HK-2 (cell line): ENCODE results near the gene SLC35G3.
"Not testable (repeated sequence)": the region's sequence is repeated elsewhere in the genome, so short reads cannot be mapped to it uniquely, and the experiment has no call there.

Source experiments
- DNase-seq: peaks from one replicate; pipeline ENCODE4 v3.0.0-alpha.2; 2018; ENCODE audit not compliant: unreplicated experiment

Gene SLC35G3

DNA sequence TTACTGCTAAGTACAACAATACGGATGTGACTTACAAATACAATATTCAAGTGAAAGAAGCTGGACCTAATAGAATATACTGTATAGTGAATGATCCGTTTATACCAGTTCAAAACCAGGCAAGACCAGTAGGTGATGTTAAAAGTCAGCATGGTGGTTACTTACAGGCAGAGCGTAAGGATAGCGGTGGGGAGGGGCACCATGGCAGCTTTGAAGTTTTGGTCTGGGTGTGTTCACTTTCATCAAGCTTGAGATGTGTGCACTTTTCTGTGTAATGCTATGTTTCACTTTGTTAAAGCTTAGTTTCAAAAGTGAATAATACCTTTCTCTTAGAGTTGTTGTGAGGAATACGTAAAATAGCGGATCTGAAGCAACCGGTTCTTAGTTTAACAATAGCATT is 16.5 kb upstream of the SLC35G3 start:
- DNase-seq: no peak

DNA sequence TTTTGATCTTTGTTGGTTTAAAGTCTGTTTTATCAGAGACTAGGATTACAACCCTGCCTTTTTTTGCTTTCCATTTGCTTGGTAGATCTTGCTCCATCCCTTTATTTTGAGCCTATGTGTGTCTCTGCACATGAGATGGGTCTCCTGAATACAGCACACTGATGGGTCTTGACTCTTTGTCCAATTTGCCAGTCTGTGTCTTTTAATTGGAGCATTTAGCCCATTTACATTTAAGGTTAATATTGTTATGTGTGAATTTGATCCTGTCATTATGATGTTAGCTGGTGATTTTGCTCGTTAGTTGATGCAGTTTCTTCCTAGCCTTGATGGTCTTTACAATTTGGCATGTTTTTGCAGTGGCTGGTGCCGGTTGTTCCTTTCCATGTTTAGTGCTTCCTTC is 8.4 kb upstream of the SLC35G3 start:
- DNase-seq: not testable (repeated sequence)

- DNase-seq: not testable (repeated sequence)
Measured at GRCh38 chr17:35195062-35195461, 869 bp upstream of the SLC35G3 start.

- DNase-seq: no peak
Measured at GRCh38 chr17:35192708-35193107, 1.5 kb downstream of the SLC35G3 start.

GRCh38 chr17:35191001-35191695 is 3.0 kb downstream of the SLC35G3 start:
- DNase-seq: no peak

DNA sequence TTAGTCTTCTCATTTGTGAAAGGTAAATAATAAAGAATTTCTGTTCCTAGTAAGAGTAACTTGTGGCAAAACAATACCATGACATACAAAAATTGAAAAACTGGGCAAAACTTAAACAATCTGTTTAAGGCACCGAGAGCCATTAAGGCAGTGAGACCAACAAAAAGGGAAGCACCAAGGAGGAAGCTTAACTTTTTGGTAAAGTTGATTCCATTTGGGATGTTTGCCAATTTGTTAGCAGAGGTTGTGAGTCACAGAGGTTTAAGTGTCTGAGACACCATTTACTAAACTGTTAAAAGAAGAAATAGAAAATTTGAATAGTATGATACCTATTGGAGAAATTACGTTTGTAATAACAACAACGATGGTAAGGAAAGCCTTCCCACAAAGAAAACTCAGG is 4.9 kb downstream of the SLC35G3 start:
- no peak for DNase-seq

GRCh38 chr17:35188111-35188510 is 6.1 kb downstream of the SLC35G3 start:
- no peak for DNase-seq

DNA sequence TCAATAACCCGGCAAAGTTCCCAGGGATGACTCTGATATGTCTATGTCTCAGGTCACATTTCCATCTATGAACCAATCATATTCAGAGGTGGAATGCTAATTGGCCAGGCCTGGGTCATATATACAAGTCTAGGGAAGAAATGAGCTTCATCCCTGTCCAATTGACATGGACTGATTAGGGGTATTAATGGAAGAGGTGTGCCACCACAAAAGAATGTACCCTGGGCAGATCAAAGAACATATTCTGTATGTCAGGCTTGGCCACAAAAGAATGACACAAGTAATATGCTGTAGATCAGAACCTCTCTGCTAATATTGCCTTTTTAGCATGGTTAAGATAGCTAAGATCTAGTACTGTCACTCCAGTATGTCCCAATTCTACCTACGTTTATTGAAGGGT is 6.7 kb downstream of the SLC35G3 start:
- no peak for DNase-seq

- no peak for DNase-seq
Measured at GRCh38 chr17:35185849-35186248, 8.3 kb downstream of the SLC35G3 start.

DNA sequence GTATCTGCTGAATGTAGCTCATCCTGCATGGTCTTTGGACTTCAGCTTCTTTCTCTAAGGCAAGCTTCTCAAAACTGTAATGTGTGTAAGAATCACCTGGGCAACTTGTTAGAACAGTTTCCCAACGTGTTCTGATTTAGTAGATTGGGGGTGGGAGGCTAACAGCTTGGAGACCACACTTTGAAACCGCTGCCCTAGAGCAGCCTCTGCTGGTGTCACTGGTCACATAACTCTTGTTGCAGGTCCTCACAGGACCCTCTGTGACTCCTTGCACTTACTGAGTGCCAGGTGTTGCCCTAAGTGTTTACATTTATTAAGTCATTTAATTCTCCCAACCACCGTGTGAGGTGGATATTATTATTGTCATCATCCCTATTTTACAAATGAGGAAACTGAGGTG is 9.9 kb downstream of the SLC35G3 start:
- no peak for DNase-seq

DNA sequence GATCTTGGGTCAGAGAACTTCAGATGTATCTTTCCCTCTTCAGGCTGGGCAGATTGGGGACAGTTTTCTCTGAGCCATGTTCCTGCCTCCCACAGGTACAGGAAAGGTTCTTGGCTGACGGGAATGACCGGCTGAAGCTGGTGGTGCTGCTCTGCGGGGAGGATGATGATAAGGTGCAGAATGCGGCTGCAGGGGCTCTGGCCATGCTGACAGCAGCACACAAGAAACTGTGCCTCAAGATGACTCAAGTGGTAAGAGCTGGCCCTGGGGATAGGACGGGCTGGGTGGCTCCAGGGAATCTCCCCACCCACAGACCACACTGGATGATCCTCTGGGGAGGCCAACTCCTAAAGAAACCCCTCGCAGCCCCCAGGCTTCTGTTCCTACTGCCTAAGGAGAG is 10.9 kb downstream of the SLC35G3 start:
- DNase-seq: no peak

GRCh38 chr17:35179379-35179778 is 14.8 kb downstream of the SLC35G3 start:
- DNase-seq: not testable (repeated sequence)

DNA sequence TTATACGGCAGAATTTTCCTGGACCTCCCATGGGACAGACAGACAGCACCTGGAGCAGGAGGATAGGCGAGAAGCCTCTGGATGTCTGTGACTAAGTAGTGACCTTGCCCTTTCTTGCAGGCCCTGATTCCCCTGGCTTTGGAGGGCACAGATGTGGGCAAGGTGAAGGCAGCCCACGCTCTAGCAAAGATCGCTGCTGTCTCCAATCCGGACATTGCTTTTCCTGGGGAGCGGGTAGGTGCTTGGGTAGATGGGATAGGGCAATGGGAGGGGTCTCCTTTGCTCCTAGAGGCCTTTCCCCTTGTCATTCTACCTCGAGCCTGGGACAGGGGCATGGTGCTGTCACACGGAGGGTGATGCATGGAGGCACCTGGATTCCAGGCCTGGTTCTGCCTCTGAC is 17.3 kb downstream of the SLC35G3 start:
- DNase-seq: no peak

DNA sequence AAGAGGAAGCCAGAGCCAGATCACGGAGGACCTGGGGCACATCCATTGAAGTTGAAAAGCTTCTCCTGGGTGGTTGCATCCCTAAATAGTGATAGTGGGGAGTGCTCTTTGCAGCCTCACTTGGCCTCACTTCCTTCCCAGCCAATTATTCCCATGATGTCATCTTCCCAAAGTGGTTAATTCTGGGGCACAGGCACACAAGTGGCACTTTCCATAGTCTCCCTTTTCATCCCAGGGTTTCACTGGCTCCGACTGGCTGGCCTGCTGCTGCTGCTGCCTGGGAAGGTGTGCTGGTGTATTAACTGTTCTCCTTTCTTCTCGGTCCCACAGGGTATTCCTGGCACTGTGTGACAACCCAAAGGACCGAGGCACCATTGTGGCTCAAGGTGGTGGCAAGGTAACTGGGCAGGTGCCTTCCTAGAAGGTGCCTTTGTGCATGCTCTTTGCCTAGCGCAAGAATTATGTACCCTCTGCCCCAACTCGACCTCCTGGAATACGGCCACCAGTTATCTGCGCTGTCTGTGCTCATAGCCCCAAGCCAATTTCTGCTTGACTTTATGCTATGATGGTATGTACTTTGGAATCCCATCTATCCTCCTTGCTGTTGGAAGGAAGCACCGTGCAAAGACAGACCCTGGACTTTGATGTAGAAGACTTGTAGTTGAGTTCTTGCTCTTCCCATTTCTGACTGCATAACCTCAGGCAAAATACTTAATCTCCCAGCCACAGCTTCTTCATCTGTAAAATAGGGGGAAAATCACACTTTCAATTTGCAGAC is 18.4 kb downstream of the SLC35G3 start:
- no peak for DNase-seq

DNA sequence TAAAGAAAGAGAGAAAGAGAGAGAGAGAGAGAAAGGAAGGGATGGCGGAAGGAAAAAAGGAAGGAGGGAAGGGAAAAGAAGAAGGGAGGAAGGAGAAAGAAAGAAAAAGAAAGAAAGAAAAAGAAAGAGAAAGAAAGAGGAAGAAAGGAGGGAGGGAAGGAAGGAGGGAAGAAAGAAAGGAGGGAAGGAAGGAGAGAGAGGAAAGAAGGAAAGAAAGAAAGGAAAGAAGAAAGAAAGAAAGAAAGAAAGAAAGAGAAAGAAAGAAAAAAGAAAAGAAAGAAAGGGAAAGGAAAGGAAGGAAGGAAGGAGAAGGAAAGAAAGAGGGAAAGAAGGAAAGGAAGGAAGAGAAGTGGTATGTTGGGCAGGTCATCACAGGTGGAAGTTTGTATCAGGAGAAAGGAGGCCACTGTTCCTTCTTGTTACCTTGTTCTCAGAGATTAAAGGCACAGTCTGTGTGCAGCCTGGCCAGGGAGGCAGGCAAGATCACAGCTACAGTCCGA is 19.3 kb downstream of the SLC35G3 start:
- DNase-seq: no peak

DNA sequence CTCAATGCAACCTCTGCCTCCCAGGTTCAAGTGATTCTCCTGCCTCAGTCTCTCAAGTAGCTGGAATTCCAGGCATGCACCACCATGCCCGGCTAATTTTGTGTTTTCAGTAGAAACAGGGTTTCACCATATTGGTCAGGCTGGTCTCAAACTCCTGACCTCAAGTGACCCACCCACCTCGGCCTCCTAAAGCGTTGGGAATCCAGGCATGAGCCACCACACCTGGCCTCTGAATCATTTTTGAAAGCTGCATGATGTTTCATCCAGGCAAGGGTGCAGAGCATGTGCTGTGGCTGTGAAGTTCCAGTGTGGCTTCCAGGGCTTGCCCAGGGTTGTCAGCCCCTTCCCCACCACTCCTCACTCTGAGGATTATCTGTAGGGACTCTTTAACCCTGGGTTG is 21.9 kb downstream of the SLC35G3 start:
- not testable (repeated sequence) for DNase-seq

DNA sequence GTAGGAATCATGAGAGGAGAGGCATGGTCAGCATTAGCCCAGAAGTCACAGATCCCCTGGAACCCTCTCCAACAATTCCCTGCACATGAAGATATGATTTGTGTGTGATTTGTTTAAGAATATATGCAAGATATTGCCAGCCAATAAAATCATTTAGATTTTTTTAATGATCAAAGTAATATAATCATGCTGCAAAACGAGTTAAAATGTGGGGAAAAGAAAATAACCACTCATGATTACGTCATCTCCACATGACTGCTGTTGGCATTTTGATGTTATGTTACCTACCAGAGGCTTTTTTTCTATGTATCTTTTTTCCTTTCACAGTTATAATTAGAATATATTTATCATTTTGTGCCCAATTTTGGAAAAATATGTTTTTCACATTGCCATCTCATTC is 22.4 kb downstream of the SLC35G3 start:
- DNase-seq: no peak

DNA sequence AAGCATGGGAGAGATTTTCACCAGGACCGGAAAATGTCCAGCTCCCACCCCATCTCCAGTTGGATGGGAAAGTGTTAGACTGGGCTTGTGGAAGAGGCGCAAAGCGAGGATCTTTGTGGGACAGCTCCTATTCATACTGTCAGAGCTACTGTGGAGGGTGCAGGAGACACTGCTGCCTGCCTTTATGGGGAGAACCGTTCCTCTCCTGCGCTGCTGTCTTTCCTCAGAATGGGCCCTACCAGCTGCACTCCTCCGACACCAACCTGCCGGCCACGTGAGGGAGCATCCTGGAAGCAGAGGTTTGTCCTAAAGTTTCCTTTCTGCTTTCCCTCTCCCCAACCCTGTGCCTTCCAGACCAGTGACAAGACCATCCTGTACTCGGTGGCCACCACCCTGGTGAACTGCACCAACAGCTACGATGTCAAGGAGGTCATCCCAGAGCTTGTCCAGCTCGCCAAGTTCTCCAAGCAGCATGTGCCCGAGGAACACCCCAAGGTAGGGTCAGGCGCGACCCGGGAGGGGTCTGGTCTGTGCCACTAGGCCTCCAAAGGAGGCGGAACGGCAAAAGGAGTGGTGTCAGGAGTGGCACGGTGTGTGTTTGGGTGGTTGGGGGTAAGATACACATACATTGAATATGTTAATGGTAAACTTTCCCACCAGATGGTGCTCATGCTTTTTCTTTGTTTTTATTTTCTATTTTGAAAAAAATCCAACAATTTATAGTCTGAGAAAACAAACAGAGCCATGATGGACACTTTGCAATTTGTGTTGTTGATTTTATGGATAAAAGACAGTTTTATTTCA is 23.0 kb downstream of the SLC35G3 start:
- DNase-seq: no peak

- DNase-seq: no peak
Measured at GRCh38 chr17:35169835-35170363, 24.3 kb downstream of the SLC35G3 start.

DNA sequence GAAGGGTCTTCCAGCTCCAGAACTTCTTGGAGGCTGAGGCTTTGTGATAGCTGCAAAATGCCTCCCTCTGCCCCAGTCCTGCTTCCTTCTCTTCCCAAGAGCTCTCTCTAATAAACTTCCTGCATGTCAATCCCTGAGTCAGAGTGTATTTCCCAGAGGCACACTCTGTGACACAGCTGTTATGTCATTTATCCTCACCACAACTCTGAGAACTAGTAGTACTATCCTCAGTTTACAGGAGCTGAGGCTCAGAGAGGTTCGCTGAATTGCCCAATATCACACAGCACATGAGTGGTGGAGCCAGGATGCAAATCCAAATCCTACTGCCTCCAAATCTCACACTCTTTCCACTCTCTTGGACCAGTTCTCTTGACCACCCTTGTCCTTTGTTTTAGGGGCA is 26.5 kb downstream of the SLC35G3 start:
- DNase-seq: no peak

DNA sequence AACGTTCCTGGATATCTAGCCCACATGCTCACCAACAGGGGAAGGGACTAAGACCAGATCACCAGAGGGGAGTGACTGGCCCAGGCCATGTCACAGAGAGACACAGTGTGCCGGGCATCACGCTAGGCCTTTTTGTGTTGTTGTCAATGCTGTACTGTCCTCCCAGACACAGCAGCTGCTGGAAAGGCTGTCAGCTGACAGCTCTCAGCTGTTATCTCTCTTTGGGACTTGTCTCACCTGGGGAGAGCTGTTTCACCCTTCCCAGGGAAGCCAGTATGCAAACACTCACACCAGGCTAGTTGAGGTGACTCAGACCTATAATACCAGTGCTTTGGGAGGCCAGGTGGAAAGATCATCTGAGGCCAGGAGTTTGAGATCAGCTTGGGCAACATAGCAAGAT is 27.1 kb downstream of the SLC35G3 start:
- no peak for DNase-seq

DNA sequence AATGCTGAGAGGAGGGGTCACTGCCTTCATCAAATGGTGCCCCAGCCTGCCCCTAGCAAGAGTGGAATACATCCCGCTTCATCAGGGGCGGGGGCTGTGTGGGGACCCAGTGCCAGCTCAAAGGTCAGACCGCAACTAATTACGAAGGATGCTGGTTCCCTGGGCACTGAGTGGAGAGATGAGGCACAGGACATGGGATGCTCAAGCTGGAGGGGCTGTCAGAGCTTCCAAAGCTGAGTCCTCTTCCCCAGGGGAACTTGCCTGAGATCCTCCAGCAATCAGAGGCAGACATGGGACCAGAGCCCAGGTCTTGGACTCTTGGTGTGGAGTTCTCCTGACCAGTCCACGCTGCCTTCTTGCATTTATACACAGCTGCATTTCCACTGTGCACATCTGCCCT is 27.7 kb downstream of the SLC35G3 start:
- no peak for DNase-seq
